Islet of Langerhans (tissue), 1 donor: ENCODE measurements around the gene CBX7.
"Not testable (repeated sequence)": the region's sequence is repeated elsewhere in the genome, so short reads cannot be mapped to it uniquely, and the experiment has no call there.

Experiments
- FAIRE-seq: peaks from one replicate; lab custom pipeline; 2011; peaks lifted over from hg19 to GRCh38; lab: Jason Lieb, UNC

The CBX7 gene

GRCh38 chr22:39173787-39174497 is 21.5 kb upstream of the CBX7 start:
- no peak for FAIRE-seq

GRCh38 chr22:39173050-39173706 is 20.7 kb upstream of the CBX7 start:
- no peak for FAIRE-seq

GRCh38 chr22:39172265-39173049 is 20.0 kb upstream of the CBX7 start:
- FAIRE-seq, result not testable (repeated sequence)

GRCh38 chr22:39171623-39172264 is 19.3 kb upstream of the CBX7 start:
- FAIRE-seq, result no peak

- FAIRE-seq, result no peak
Measured at GRCh38 chr22:39170825-39171622, 18.5 kb upstream of the CBX7 start.

- FAIRE-seq, result no peak
Measured at GRCh38 chr22:39169797-39170466, 17.5 kb upstream of the CBX7 start.

DNA sequence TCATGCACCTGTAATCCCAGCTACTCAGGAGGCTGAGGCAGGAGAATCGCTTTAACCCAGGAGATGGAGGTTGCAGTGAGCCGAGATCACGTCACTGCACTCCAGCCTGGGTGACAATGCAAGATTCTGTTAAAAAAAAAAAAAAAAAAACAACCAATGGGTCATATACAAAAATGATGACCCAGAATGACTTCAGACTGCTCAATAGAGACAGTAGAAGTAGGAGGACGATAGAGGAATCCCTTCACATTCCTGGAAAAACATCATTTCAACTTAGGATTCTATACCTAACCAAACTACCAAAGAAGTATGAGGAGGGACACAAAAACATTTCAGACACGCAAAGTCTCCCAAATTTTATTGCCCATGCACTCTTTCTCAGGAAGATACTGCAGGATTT is 14.1 kb upstream of the CBX7 start:
- FAIRE-seq, result no peak

DNA sequence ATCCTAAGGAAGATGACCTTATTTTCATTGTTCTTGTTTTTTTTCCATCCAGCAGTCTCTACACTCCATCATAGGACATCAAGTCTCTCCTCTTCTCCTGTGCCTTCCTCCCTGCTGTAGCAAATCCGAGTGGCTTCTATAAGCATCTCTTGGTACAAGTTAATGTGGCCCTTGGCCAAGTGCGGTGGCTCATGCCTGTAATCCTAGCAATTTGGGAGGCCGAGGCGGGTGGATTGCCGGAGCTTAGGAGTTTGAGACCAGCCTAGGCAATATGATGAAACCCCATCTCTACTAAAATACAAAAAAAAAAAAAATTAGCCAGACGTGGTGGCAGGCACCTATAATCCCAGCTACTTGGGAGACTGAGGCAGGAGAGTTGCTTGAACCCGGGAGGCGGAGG is 3.6 kb upstream of the CBX7 start:
- not testable (repeated sequence) for FAIRE-seq

GRCh38 chr22:39155421-39155820 is 2.9 kb upstream of the CBX7 start:
- no peak for FAIRE-seq

DNA sequence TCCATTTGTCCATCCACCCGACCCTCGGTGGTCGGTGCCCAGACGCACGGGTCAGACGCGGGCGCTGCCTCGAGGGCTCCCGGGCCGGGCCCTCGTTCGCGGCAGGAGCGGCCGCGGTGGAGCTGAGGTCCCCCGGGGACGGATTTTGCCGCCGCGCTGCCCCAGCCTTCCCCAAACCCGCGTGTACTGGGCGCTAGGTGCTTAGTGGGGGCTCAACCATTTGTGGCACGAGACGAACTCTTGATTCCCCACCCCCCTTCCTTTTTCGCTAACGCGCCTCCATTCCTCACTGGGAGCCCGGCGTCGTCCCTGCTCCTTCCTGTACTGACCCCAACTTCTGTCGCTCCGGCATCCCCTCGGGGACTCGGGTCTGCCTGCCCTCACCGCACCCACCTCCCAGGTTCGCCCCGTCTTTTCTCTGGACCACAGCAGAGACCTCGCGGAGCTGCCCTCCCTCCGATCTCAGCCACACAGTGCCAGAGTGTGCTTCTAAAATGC is 789 bp upstream of the CBX7 start:
- no peak for FAIRE-seq

GRCh38 chr22:39152024-39152510 is 413 bp downstream of the CBX7 start:
- no peak for FAIRE-seq

DNA sequence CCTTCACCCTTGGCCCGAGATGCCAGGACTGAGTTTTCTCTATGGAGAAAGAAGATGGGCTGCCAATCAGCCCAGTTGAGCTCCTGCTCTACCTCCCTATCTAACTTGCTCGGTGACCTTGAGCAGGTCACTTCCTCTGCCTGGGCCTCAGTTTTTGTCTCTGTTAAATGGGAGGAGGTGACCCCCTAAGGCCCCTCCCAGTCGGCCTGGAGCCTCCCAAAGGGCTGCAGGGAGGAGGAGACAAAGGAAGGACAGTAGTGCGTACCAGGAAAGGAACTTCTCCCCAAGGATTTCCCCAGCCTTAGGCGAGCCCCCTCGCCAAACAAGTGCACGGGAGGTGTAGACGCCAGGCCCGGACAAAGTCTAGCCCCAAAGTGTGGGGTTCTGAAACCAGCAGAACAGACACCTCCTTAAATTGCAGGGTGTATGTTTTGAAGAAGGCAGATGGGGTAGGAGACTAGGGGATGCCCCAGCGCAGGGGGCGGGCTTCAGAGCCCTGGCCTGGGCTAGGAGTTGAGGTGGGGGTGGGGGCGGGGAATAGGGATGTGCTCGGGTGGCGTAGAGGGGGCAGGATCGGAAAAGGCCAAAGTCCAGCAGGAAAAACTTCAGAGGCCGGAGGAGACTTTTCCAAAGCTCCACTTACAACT is 1.0 kb downstream of the CBX7 start:
- no peak for FAIRE-seq

DNA sequence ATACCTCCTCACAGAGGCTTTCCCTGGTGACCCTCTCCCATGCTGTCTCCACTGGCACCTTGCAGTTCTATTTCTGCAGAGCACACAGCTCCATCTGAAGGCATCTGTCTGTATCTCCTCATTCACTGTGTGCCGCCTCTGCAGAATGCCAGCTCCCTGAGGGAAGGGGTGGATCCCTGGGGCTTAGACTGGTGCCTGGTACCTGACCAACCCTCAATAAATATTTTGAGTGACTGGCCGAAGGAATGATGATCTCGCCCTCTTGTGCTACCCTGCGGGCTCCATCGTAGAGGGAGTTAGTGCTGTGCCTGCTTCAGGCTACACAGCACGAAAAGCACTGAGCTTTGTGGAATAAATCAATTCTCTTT is 1.6 kb downstream of the CBX7 start:
- no peak for FAIRE-seq

- no peak for FAIRE-seq
Measured at GRCh38 chr22:39149915-39150847, 2.3 kb downstream of the CBX7 start.

GRCh38 chr22:39148727-39149535 is 3.5 kb downstream of the CBX7 start:
- FAIRE-seq, result no peak

GRCh38 chr22:39148026-39148726 is 4.3 kb downstream of the CBX7 start:
- FAIRE-seq, result no peak

GRCh38 chr22:39147335-39148025 is 5.0 kb downstream of the CBX7 start:
- FAIRE-seq, result no peak
